HG02642 (cell line): Measurements from ENCODE around the gene AGO4.
"Not testable (repeated sequence)": the region's sequence is repeated elsewhere in the genome, so short reads cannot be mapped to it uniquely, and the experiment has no call there.

Experiments
- ATAC-seq: cut with Tn5 transposase; IDR thresholded peaks from one replicate; pipeline ENCODE4 v1.9.1; 2021; ENCODE audit warnings: mild to moderate bottlenecking; ENCODE audit not compliant: unreplicated experiment, poor library complexity

Gene AGO4

DNA sequence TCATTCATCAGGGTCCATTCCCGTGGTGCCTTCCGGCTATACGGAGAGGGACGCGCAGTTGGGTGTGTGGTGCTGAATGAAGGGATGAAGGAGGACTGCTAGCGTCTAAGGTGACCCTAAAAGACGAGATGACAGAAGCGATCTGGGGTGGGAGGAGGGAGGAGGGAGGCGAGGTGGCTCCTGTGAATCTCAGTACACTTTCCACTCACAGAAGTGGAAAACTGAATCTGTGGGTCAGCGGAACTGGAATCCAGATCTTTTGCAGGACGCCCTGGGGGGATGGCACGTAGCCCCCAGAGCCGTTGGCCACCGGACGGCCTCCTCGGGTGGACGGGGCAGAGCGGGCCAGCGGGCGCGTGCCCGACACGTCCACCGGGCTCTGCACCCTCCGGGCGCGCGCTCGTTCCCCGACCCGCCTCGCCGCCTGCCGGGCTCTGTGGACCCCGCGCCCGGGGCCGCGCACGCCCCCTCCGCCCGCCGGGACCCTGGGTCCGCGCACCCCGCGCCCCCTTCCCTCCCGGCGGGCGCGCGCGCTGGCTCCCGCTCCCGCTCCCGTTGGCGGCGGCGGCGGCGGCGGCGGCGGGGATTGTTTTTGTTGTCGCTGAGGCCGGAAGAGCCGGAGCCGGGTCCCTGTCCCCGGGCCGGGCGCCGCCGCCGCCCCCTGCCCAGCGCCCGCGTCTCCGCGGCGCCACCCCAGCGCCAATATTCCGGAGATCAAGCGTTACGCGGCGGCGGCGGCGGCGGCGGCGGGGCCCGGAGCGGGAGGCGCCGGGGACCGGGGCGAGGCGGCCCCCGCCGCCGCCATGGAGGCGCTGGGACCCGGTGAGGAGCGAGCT, at the start of gene AGO4:
AGO4 (plus strand) TSS at position 403 of the 836 bp plus-strand sequence; CDS start at position 804, 401 bp downstream.
- no peak for ATAC-seq

GRCh38 chr1:35762141-35762540, 45.7 kb upstream of the AGO4 start:
- no peak for ATAC-seq

DNA sequence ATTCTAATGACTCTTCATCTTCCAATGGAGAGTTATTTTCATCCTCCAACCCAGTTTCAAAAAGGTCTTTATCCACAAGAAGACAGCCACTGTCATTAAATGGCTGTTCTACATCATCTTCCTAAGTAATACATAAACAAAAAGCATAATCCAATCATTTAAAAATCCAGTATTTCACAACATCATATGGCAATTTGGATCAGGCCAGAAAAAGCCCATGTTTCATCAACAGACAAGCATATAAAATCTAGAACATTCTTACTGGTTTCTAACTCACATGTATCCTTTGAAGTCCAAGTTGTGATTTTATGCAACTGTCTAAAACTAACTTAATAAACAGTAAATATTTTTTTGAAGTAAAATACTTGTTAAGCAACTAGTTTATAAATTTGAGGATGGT, 44.6 kb upstream of the AGO4 start:
- ATAC-seq: no peak

GRCh38 chr1:35764283-35764682, 43.5 kb upstream of the AGO4 start:
- ATAC-seq: no peak

GRCh38 chr1:35768350-35769187, 39.2 kb upstream of the AGO4 start:
- no peak for ATAC-seq

- ATAC-seq: peak; percentile 84
Observed at GRCh38 chr1:35769188-35769758, 38.5 kb upstream of the AGO4 start.

DNA sequence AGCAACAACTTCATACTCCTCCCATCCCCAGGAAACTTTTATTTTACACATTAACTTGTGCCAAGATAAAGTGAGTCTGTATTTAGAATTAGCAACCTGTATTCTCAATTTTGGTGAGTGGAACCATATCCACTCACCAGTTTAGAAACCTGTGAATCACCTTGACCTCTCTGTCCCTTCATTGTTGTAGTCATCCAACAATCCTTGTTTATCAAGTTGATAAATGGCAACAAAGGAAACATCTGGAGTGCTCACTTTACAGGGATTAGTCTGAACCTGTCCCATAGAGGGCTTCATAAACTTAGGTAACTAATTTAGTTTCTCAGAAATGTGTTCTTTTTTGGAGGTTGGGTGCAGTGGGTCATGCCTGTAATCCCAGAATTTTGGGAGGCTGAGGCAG, 34.1 kb upstream of the AGO4 start:
- ATAC-seq: no peak

DNA sequence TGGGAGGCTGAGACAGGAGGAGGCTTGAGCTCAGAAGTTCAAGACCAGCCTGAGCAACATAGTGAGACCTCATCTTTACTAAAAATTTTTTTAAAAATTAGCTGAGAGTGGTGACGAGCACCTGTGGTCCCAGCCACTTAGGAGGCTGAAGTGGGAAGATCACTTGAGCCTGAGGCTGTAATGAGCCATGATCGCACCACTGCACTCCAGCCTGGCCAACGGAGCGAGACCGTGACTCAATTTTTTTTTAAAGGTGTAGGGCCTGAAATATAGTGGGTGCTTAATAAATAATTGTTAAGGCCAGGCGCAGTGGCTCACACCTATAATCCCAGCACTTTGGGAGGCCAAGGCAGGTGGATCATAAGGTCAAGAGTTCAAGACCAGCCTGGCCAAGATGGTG, 31.6 kb upstream of the AGO4 start:
- ATAC-seq: not testable (repeated sequence)

GRCh38 chr1:35777109-35777508, 30.7 kb upstream of the AGO4 start:
- no peak for ATAC-seq

DNA sequence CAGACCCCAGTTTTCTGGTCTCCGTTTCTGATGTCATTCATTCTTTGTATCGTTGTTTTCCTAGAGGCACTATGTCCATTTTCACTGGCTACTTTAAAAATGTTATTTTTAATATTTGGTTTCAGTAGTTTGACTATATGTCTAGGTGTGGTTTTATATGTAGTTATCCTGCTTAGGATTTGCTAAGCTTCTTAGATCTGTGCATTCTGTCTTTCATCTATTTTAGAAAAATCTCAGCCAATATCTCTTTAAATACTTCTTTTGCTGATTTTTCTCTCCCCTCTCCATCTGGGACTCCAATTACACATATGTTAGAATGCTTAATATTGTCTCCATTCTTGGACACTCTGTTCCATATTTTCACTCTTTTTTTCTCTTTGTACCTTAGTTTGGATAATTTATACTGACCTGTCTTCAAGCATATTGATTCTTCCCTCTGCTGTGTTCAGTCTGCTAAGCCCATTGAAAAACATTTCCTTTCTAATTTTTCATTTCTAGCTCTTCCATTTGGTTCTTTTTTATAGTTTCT, 24.7 kb upstream of the AGO4 start:
- ATAC-seq: no peak

DNA sequence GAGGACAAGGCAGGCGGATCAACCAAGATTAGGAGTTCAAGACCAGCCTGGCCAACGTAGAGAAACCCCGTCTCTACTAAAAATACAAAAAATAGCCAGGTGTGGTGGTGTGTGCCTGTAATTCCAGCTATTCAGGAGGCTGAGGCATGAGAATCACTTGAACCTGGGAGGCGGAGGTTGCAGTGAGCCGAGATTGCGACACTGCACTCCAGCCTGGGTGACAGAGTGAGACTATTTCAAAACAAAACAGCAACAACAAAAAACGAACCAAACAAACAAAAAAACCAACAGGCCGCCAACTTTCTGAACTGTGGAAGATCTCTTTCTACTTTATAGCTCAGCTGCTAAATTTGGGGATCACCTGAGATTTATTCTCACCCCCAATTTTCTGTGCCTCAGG, 23.5 kb upstream of the AGO4 start:
- not testable (repeated sequence) for ATAC-seq

DNA sequence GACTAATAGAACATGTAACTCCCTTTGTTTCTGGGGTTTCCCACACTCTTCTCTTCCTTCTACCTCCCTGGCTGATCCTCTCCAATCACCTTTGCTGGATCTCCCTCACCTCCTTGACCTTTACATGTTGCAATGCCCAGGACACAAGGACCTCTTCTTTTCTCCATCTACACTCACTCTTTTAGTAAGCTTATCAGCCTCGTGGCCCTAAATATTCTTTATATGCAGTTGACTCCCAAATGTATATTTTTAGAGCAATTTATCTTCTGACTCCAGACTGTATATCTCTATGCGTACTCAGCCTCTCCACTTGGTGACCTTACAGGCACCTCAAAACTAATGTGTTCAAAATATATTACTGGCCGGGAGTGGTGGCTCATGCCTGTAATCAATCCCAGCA, 19.7 kb upstream of the AGO4 start:
- ATAC-seq: no peak

DNA sequence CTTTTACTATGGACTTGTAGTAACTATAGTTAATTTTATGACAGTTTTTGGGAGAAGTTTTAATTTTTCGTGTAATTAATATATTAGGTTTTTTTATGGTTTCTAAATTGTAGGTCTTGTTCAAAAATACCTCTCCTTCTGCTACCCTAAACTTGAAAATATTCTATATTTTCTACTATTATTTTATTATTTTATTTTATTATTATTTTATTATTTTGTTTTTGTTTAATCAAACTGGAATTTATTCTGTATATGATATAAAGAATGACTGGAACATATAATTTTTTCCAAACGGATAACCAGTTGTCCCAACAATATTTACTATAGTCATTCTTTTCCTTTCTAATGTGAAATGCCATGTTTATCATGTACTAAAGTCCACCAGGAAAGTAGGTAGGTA, 17.1 kb upstream of the AGO4 start:
- ATAC-seq: no peak

DNA sequence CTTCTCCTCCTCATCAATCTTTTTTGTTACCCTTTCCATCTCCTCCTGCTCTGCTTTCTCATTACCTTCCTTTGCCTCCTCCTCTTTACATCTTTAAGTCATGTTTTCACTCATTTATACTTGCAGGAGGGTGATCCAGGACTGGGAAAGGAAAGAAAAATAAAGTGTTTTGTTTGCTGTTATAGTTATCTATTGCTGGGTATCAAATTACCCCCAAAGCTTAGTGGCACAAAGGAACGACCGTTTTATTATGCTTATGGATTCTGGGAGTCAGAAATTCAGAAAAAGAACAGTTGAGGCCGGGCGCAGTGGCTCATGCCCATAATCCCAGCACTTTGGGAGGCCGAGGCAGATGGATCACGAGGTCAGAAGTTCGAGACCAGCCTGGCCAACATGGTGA, 12.5 kb upstream of the AGO4 start:
- no peak for ATAC-seq

GRCh38 chr1:35797380-35797779, 10.4 kb upstream of the AGO4 start:
- no peak for ATAC-seq

DNA sequence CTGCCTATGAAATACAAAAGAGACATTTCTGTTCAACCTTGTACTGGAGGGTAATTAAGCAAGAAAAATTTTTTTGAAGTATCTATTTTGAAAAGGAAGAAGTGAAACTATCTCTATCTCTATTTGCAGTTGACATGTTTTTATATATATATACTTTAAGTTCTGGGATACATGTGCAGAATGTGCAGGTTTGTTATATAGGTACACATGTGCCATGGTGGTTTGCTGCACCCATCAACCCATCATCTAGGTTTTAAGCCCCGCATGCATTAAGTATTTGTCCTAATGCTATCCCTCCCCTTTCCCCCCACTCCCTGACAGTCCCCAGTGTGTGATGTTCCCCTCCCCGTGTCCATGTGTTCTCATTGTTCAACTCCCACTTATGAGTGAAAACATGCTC, 9.8 kb upstream of the AGO4 start:
- not testable (repeated sequence) for ATAC-seq

GRCh38 chr1:35800167-35800887, 7.5 kb upstream of the AGO4 start:
- ATAC-seq: not testable (repeated sequence)

GRCh38 chr1:35808450-35809113, 766 bp downstream of the AGO4 start:
- no peak for ATAC-seq
